GM23338 (cell line): ENCODE results near the gene IPO5. TPM values are rescaled to one million over a fixed set of nuclear protein-coding genes. Genes with fewer than 3 reads are reported as not detected.

Experiments used
- ATAC-seq: fragments of 200-7000 bp; cut with Tn5 transposase; 3 replicates; pipeline ENCODE4 v1.9.1; 2020
- DNase-seq: peaks from one replicate; pipeline ENCODE4 v3.0.0-alpha.2; 2015; ENCODE audit warnings: low spot score
- H2AFZ ChIP-seq: fragments of 200-600 bp; sonication (generic); 2 replicates; pipeline ENCODE4 v1.8.0; 2016; ENCODE audit warnings: antibody characterized with exemption, mild to moderate bottlenecking, moderate library complexity
- H3F3A ChIP-seq: fragments of 200-600 bp; sonication (generic); replicated peaks from 2 replicates; pipeline ENCODE4 v1.8.0; 2017; ENCODE audit warnings: antibody characterized with exemption, mixed run types, low read depth
- H3K27ac ChIP-seq: fragments of 200-600 bp; sonication (generic); 2 replicates; pipeline ENCODE4 v1.6.1; 2016; ENCODE audit warnings: low read depth
- H3K27me3 ChIP-seq: fragments of 200-600 bp; sonication (generic); 2 replicates; pipeline ENCODE4 v1.8.0; 2016; ENCODE audit warnings: mild to moderate bottlenecking, mixed run types, moderate library complexity; ENCODE audit not compliant: insufficient read depth
- H3K36me3 ChIP-seq: fragments of 200-600 bp; sonication (generic); 2 replicates; pipeline ENCODE4 v1.8.0; 2016; ENCODE audit warnings: mild to moderate bottlenecking; ENCODE audit not compliant: insufficient read depth
- H3K4me1 ChIP-seq: fragments of 200-600 bp; sonication (generic); 2 replicates; pipeline ENCODE4 v1.8.0; 2016; ENCODE audit warnings: mild to moderate bottlenecking, moderate library complexity; ENCODE audit not compliant: insufficient read depth
- H3K4me2 ChIP-seq: fragments of 200-600 bp; sonication (generic); 2 replicates; pipeline ENCODE4 v1.7.1; 2017; ENCODE audit warnings: mixed run types
- H3K4me3 ChIP-seq: fragments of 200-600 bp; sonication (generic); 2 replicates; pipeline ENCODE4 v1.6.1; 2016; ENCODE audit warnings: mixed run types
- H3K79me2 ChIP-seq: fragments of 200-600 bp; sonication (generic); replicated peaks from 2 replicates; pipeline ENCODE4 v1.8.0; 2017; ENCODE audit warnings: mild to moderate bottlenecking; ENCODE audit not compliant: insufficient read depth
- H3K9me2 ChIP-seq: fragments of 200-600 bp; sonication (generic); 2 replicates; pipeline ENCODE4 v1.8.0; 2017; ENCODE audit not compliant: insufficient read depth
- H4K20me1 ChIP-seq: fragments of 200-600 bp; sonication (generic); replicated peaks from 2 replicates; pipeline ENCODE4 v1.8.0; 2017; ENCODE audit warnings: mild to moderate bottlenecking; ENCODE audit not compliant: insufficient read depth
- H3K27ac Mint-ChIP-seq: 2 replicates; pipeline ENCODE4 v1.8.0; 2020; ENCODE audit warnings: inconsistent platforms, mild to moderate bottlenecking, moderate library complexity, mixed read lengths
- H3K27me3 Mint-ChIP-seq: 3 replicates; pipeline ENCODE4 v1.8.0; 2022; ENCODE audit warnings: low read depth, mild to moderate bottlenecking, moderate library complexity, mixed read lengths, inconsistent platforms; ENCODE audit not compliant: insufficient read depth, poor library complexity
- H3K36me3 Mint-ChIP-seq: 3 replicates; pipeline ENCODE4 v1.8.0; 2021; ENCODE audit warnings: low read depth, mild to moderate bottlenecking, inconsistent platforms, moderate library complexity, mixed read lengths
- H3K4me1 Mint-ChIP-seq: 3 replicates; pipeline ENCODE4 v1.8.0; 2020; ENCODE audit warnings: mild to moderate bottlenecking, inconsistent platforms, mixed read lengths
- H3K4me3 Mint-ChIP-seq: 3 replicates; pipeline ENCODE4 v1.8.0; 2021; ENCODE audit warnings: moderate library complexity, mild to moderate bottlenecking, inconsistent platforms, mixed read lengths
- H3K9me3 Mint-ChIP-seq: 3 replicates; pipeline ENCODE4 v1.8.0; 2020; ENCODE audit warnings: moderate library complexity, mild to moderate bottlenecking, inconsistent platforms, mixed read lengths
- CREB1 ChIP-seq: fragments of 250-450 bp; sonication (Bioruptor Pico); IDR thresholded peaks from 2 replicates; pipeline ENCODE4 v1.5.0; 2020; ENCODE audit warnings: low read depth, mild to moderate bottlenecking, moderate library complexity
- EZH2phosphoT487 ChIP-seq: fragments of 200-600 bp; sonication (generic); IDR thresholded peaks from one replicate; pipeline ENCODE4 v1.8.1; 2018; ENCODE audit warnings: antibody characterized with exemption; ENCODE audit not compliant: unreplicated experiment
- JUNB ChIP-seq: IDR thresholded peaks from one replicate; pipeline ENCODE4 v1.6.1; 2016; ENCODE audit warnings: antibody characterized with exemption; ENCODE audit not compliant: unreplicated experiment
- POLR2AphosphoS5 ChIP-seq: IDR thresholded peaks from 2 replicates; pipeline ENCODE4 v1.6.1; 2016; ENCODE audit warnings: antibody characterized with exemption, low read depth
- STAT1 ChIP-seq: IDR thresholded peaks from one replicate; pipeline ENCODE4 v1.6.1; 2016; ENCODE audit warnings: antibody characterized with exemption; ENCODE audit not compliant: unreplicated experiment
- ZNF114 ChIP-seq: fragments of 250-450 bp; sonication (Bioruptor Pico); IDR thresholded peaks from 2 replicates; pipeline ENCODE4 v1.5.0; 2020; ENCODE audit warnings: mild to moderate bottlenecking, moderate library complexity
- ZNF331 ChIP-seq: fragments of 250-450 bp; sonication (Bioruptor Pico); IDR thresholded peaks from 2 replicates; pipeline ENCODE4 v1.5.0; 2020; ENCODE audit warnings: low read depth, mild to moderate bottlenecking, moderate library complexity
- polyA plus RNA-seq: library from polyadenylated mRNA; unstranded; fragments of >200 nt; fragmentation: Nextera tagmentation; extraction: Ambion mirVana; gene quantifications from 2 replicates; pipeline ENCODE4 v1.2.1, GENCODE V29; 2016
- total RNA-seq: library from RNA; depleted of rRNA; stranded (reverse); fragments of >200 nt; shearing (Covaris generic); gene quantifications from 2 replicates; pipeline ENCODE4 v1.2.3, GENCODE V29; 2014
- TF ChIP-seq, protein P1 (sequence below), 2 experiments: fragments of 200-600 bp in 1 of 2; sonication (generic) in 1 of 2; conservative IDR thresholded peaks; 2 replicates each; pipeline versions ENCODE4 v1.5.1 to v1.6.1; 2016 to 2017; ENCODE audit warnings: antibody characterized with exemption in 2 of 2, low read depth in 2 of 2, mild to moderate bottlenecking in 2 of 2, moderate library complexity in 1 of 2
- TF ChIP-seq, protein P2 (sequence below): fragments of 250-450 bp; sonication (Bioruptor Pico); IDR thresholded peaks from 2 replicates; pipeline ENCODE4 v1.5.0; 2020; ENCODE audit warnings: mild to moderate bottlenecking, moderate library complexity
- TF ChIP-seq, protein P3 (sequence below): IDR thresholded peaks from 2 replicates; pipeline ENCODE4 v1.6.1; 2016; ENCODE audit warnings: antibody characterized with exemption

The IPO5 gene
- total and polyA plus RNA-seq, 2 experiments from 2014 or later: 124 to 353 TPM

DNA sequence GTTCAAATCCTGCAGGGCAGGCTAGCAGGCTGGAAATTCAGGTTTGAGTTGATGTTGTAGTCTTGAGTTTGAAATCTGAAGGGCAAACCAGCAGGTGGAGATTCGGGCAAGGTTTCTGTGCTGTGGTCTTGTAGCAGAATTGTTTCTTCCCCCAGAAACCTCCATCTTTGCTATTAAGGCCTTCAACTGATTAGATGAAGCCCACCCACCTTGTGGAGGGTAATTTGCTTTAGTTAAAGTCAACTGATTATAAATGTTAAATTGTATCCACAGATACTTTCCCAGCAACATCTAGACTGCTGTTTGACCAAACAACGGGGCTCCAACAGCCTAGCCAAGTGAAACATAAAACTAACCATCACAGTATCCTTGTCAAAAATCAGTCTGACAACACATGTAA, 9.4 kb downstream of the IPO5 start:
- no peaks in the 10 kb centered on the region for H3F3A ChIP-seq
- Mint-ChIP-seq H3K27ac (no peak overlapping the region), H3K9me3 (no peaks in the 10 kb centered on the region), H3K36me3 (no peaks in the 10 kb centered on the region), H3K4me3 (no peak overlapping the region), H3K4me1 (no peaks in the 10 kb centered on the region), H3K27me3 (peaks cover 6% of the 10 kb centered on the region)
- H4K20me1 ChIP-seq: no peaks in the 10 kb centered on the region
- H2AFZ ChIP-seq: no peak overlapping the region
- no peak for DNase-seq
- no peak overlapping the region for H3K4me3 ChIP-seq
- no peak overlapping the region for H3K27ac ChIP-seq
- H3K36me3 ChIP-seq: no peaks in the 10 kb centered on the region
- H3K4me1 ChIP-seq: no peaks in the 10 kb centered on the region
- H3K27me3 ChIP-seq: no peaks in the 10 kb centered on the region
- no peak for ATAC-seq
- H3K4me2 ChIP-seq: no peak overlapping the region
- H3K9me2 ChIP-seq: no peaks in the 10 kb centered on the region
- TF ChIP-seq JUNB (no peak), ZNF331 (CRISPR knock-in tag) (no peak), STAT1 (no peak), EZH2phosphoT487 (no peak), ZNF114 (CRISPR knock-in tag) (no peak), CREB1 (CRISPR knock-in tag) (no peak), POLR2AphosphoS5 (no peak)
- TF ChIP-seq, protein P1, sequence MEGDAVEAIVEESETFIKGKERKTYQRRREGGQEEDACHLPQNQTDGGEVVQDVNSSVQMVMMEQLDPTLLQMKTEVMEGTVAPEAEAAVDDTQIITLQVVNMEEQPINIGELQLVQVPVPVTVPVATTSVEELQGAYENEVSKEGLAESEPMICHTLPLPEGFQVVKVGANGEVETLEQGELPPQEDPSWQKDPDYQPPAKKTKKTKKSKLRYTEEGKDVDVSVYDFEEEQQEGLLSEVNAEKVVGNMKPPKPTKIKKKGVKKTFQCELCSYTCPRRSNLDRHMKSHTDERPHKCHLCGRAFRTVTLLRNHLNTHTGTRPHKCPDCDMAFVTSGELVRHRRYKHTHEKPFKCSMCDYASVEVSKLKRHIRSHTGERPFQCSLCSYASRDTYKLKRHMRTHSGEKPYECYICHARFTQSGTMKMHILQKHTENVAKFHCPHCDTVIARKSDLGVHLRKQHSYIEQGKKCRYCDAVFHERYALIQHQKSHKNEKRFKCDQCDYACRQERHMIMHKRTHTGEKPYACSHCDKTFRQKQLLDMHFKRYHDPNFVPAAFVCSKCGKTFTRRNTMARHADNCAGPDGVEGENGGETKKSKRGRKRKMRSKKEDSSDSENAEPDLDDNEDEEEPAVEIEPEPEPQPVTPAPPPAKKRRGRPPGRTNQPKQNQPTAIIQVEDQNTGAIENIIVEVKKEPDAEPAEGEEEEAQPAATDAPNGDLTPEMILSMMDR (conservative IDR thresholded peaks at IDR 0.05; ENCODE audit: low read depth in 2 of 2): no peak
- TF ChIP-seq, protein P2, sequence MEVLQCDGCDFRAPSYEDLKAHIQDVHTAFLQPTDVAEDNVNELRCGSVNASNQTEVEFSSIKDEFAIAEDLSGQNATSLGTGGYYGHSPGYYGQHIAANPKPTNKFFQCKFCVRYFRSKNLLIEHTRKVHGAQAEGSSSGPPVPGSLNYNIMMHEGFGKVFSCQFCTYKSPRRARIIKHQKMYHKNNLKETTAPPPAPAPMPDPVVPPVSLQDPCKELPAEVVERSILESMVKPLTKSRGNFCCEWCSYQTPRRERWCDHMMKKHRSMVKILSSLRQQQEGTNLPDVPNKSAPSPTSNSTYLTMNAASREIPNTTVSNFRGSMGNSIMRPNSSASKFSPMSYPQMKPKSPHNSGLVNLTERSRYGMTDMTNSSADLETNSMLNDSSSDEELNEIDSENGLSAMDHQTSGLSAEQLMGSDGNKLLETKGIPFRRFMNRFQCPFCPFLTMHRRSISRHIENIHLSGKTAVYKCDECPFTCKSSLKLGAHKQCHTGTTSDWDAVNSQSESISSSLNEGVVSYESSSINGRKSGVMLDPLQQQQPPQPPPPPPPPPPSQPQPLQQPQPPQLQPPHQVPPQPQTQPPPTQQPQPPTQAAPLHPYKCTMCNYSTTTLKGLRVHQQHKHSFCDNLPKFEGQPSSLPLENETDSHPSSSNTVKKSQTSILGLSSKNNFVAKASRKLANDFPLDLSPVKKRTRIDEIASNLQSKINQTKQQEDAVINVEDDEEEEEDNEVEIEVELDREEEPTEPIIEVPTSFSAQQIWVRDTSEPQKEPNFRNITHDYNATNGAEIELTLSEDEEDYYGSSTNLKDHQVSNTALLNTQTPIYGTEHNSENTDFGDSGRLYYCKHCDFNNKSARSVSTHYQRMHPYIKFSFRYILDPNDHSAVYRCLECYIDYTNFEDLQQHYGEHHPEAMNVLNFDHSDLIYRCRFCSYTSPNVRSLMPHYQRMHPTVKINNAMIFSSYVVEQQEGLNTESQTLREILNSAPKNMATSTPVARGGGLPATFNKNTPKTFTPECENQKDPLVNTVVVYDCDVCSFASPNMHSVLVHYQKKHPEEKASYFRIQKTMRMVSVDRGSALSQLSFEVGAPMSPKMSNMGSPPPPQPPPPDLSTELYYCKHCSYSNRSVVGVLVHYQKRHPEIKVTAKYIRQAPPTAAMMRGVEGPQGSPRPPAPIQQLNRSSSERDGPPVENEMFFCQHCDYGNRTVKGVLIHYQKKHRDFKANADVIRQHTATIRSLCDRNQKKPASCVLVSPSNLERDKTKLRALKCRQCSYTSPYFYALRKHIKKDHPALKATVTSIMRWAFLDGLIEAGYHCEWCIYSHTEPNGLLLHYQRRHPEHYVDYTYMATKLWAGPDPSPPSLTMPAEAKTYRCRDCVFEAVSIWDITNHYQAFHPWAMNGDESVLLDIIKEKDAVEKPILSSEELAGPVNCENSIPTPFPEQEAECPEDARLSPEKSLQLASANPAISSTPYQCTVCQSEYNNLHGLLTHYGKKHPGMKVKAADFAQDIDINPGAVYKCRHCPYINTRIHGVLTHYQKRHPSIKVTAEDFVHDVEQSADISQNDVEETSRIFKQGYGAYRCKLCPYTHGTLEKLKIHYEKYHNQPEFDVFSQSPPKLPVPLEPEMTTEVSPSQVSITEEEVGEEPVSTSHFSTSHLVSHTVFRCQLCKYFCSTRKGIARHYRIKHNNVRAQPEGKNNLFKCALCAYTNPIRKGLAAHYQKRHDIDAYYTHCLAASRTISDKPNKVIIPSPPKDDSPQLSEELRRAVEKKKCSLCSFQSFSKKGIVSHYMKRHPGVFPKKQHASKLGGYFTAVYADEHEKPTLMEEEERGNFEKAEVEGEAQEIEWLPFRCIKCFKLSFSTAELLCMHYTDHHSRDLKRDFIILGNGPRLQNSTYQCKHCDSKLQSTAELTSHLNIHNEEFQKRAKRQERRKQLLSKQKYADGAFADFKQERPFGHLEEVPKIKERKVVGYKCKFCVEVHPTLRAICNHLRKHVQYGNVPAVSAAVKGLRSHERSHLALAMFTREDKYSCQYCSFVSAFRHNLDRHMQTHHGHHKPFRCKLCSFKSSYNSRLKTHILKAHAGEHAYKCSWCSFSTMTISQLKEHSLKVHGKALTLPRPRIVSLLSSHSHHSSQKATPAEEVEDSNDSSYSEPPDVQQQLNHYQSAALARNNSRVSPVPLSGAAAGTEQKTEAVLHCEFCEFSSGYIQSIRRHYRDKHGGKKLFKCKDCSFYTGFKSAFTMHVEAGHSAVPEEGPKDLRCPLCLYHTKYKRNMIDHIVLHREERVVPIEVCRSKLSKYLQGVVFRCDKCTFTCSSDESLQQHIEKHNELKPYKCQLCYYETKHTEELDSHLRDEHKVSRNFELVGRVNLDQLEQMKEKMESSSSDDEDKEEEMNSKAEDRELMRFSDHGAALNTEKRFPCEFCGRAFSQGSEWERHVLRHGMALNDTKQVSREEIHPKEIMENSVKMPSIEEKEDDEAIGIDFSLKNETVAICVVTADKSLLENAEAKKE (CRISPR knock-in tag): no peak
- TF ChIP-seq, protein P3, sequence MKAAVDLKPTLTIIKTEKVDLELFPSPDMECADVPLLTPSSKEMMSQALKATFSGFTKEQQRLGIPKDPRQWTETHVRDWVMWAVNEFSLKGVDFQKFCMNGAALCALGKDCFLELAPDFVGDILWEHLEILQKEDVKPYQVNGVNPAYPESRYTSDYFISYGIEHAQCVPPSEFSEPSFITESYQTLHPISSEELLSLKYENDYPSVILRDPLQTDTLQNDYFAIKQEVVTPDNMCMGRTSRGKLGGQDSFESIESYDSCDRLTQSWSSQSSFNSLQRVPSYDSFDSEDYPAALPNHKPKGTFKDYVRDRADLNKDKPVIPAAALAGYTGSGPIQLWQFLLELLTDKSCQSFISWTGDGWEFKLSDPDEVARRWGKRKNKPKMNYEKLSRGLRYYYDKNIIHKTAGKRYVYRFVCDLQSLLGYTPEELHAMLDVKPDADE: no peak
- H3K79me2 ChIP-seq: no peaks in the 10 kb centered on the region
